ENCODE results near the gene TRPV3. TPM values are rescaled to one million over a fixed set of nuclear protein-coding genes. Genes with fewer than 3 reads are reported as not detected.

The TRPV3 gene
- total and polyA plus RNA-seq, 10 donors: 0.13 to 2.0 (median 0.99) TPM

- H3K27me3 ChIP-seq (replicated peaks in 1 of 7): no peaks in the 10 kb centered on the region
- no peak for DNase-seq
- no peaks in the 10 kb centered on the region for H3K4me1 ChIP-seq
- intact Hi-C loops (cut with DNase I; ENCODE audit: low total_unique reads): no loop called here
- 64 to 85% (median 74%) methylated on average over 5 of the region's 5 CpGs for WGBS, 5 donors
- H3K4me3 ChIP-seq: no peak overlapping the region
- peaks cover 0 to 57% (median 21%) of the 10 kb centered on the region in 6 donors for H3K36me3 ChIP-seq
- TF ChIP-seq POLR2A (IDR thresholded peaks at IDR 0.05): no peak
- no peak overlapping the region for H3K27ac ChIP-seq
- H3K9me3 ChIP-seq: peaks cover 0 to 4% (median 0%) of the 10 kb centered on the region in 8 donors
Observed at GRCh38 chr17:3575511-3575910, 17.9 kb upstream of the TRPV3 start.

- WGBS, 5 donors: 93 to 97% (median 93%) methylated on average over 6 to 7 of the region's 7 CpGs
- no peak for TF ChIP-seq CTCF (IDR thresholded peaks at IDR 0.05 in 8 of 11, conservative IDR thresholded peaks at IDR 0.05 in 3 of 11)
- no peak for TF ChIP-seq POLR2A (IDR thresholded peaks at IDR 0.05)
- no peak for TF ChIP-seq POLR2AphosphoS5 (IDR thresholded peaks at IDR 0.05)
- H3K9me3 ChIP-seq: peaks cover 0 to 4% (median 0%) of the 10 kb centered on the region in 8 donors
- no peaks in the 10 kb centered on the region for H3K27me3 ChIP-seq (replicated peaks in 1 of 7)
- H3K4me3 ChIP-seq: no peak overlapping the region
- H3K36me3 ChIP-seq: peaks cover 0 to 56% (median 17%) of the 10 kb centered on the region in 6 donors
- intact Hi-C loops (cut with DNase I; ENCODE audit: low total_unique reads): no loop called here
- DNase-seq: no peak
- no peaks in the 10 kb centered on the region for H3K4me1 ChIP-seq
- no peak overlapping the region for H3K27ac ChIP-seq
Observed at GRCh38 chr17:3574231-3574630, 16.6 kb upstream of the TRPV3 start.

GRCh38 chr17:3573246-3574100, 15.9 kb upstream of the TRPV3 start:
- H3K27me3 ChIP-seq (replicated peaks in 1 of 7): no peaks in the 10 kb centered on the region
- H3K9me3 ChIP-seq: peaks cover 0 to under 1% (median 0%) of the 10 kb centered on the region in 8 donors
- DNase-seq: no peak
- intact Hi-C loops (cut with DNase I; ENCODE audit: low total_unique reads): no loop called here
- H3K27ac ChIP-seq: no peak overlapping the region
- 84 to 95% (median 89%) methylated on average over 19 to 22 of the region's 22 CpGs for WGBS, 5 donors
- H3K4me1 ChIP-seq: no peaks in the 10 kb centered on the region
- peaks cover 0 to 55% (median 17%) of the 10 kb centered on the region in 6 donors for H3K36me3 ChIP-seq
- no peak overlapping the region for H3K4me3 ChIP-seq
- TF ChIP-seq CTCF (IDR thresholded peaks at IDR 0.05 in 8 of 11, conservative IDR thresholded peaks at IDR 0.05 in 3 of 11) (no peak), POLR2AphosphoS5 (IDR thresholded peaks at IDR 0.05) (no peak), POLR2A (IDR thresholded peaks at IDR 0.05) (no peak)

GRCh38 chr17:3572231-3572630, 14.6 kb upstream of the TRPV3 start:
- H3K9me3 ChIP-seq: no peaks in the 10 kb centered on the region
- no peak overlapping the region for H3K4me3 ChIP-seq
- DNase-seq: no peak
- no peaks in the 10 kb centered on the region for H3K27me3 ChIP-seq (replicated peaks in 1 of 7)
- H3K36me3 ChIP-seq: peaks cover 0 to 56% (median 16%) of the 10 kb centered on the region in 6 donors
- H3K4me1 ChIP-seq: no peaks in the 10 kb centered on the region
- TF ChIP-seq POLR2A (IDR thresholded peaks at IDR 0.05) (no peak), POLR2AphosphoS5 (IDR thresholded peaks at IDR 0.05) (no peak), CTCF (IDR thresholded peaks at IDR 0.05 in 8 of 11, conservative IDR thresholded peaks at IDR 0.05 in 3 of 11) (no peak)
- H3K27ac ChIP-seq: no peak overlapping the region
- WGBS, 5 donors: 91 to 100% (median 94%) methylated on average over 1 to 7 of the region's 7 CpGs
- intact Hi-C loops (cut with DNase I; ENCODE audit: low total_unique reads): no loop called here
